Transverse colon (tissue), 4 donors: ENCODE data around the gene ATP5PO. TPM values are rescaled to one million over a fixed set of nuclear protein-coding genes. Genes with fewer than 3 reads are reported as not detected.
"Not testable (repeated sequence)": the region's sequence is repeated elsewhere in the genome, so short reads cannot be mapped to it uniquely, and the experiment has no call there.

ENCODE experiments used
- DNase-seq: peaks from one replicate; pipeline ENCODE4 v3.0.0-alpha.2; 2019
- H3K27ac ChIP-seq, 4 donors: fragments of 200-600 bp; sonication (generic); 2 replicates each; pipeline ENCODE4 v1.5.1; 2016 to 2018; ENCODE audit warnings: inconsistent platforms in 4 of 4
- H3K27me3 ChIP-seq: fragments of 200-600 bp; sonication (generic); 2 replicates; pipeline ENCODE4 v1.5.1; 2017; ENCODE audit warnings: inconsistent platforms
- H3K36me3 ChIP-seq, 4 donors: fragments of 200-600 bp; sonication (generic); 2 replicates each; pipeline ENCODE4 v1.5.1; 2017 to 2019; ENCODE audit warnings: inconsistent platforms in 4 of 4
- H3K4me1 ChIP-seq, 4 donors: fragments of 200-600 bp; sonication (generic); 2 replicates each; pipeline ENCODE4 v1.5.1; 2017 to 2020; ENCODE audit warnings: inconsistent platforms in 4 of 4
- H3K4me3 ChIP-seq, 4 donors: fragments of 200-600 bp; sonication (generic); 1 replicate in 1 of 4; 2 replicates in 3 of 4; pipeline versions ENCODE4 v1.5.1 to v1.6.1; 2017 to 2019; ENCODE audit warnings: inconsistent platforms in 4 of 4
- H3K9me3 ChIP-seq, 2 donors: fragments of 200-600 bp; sonication (generic); 2 replicates each; pipeline ENCODE4 v1.5.1; 2017 to 2019; ENCODE audit warnings: inconsistent platforms in 2 of 2
- CTCF ChIP-seq, 5 experiments: fragments of 200-600 bp in 3 of 5; fragments of 450-650 bp in 2 of 5; sonication (generic) in 3 of 5; IDR thresholded peaks; 1 replicate in 2 of 5; 2 replicates in 3 of 5; pipeline ENCODE4 v1.5.1; 2016 to 2017; ENCODE audit warnings: antibody characterized with exemption in 5 of 5, inconsistent platforms in 3 of 5, mild to moderate bottlenecking in 2 of 5, moderate library complexity in 1 of 5
- EP300 ChIP-seq: sonication (generic); formaldehyde crosslinking; IDR thresholded peaks from one replicate; pipeline ENCODE4 v1.6.1; 2017; ENCODE audit warnings: antibody characterized with exemption, low read depth
- POLR2A ChIP-seq: fragments of 450-650 bp; IDR thresholded peaks from one replicate; pipeline ENCODE4 v1.6.1; 2016; ENCODE audit warnings: antibody characterized with exemption, mild to moderate bottlenecking, moderate library complexity
- POLR2AphosphoS5 ChIP-seq, 3 donors: sonication (generic); formaldehyde crosslinking; IDR thresholded peaks; one replicate each; pipeline ENCODE4 v1.6.1; 2016; ENCODE audit warnings: antibody characterized with exemption in 3 of 3
- WGBS, 2 donors: methylation state at CpG; one replicate each; pipeline ENCODE4 v1.1.5; 2018; ENCODE audit warnings: low coverage in 1 of 2; 5-methylcytosine and 5-hydroxymethylcytosine counted together
- in situ Hi-C, 4 donors: fragments of 200-750 bp; cut with MboI; loops; one replicate each; pipeline versions ENCODE4 v1.15.0 to v1.15.1; 2017; ENCODE audit warnings: low sequenced_read_pairs in 3 of 4, low pct_ligation_motif_present in 1 of 4, low pct_unique_long_range_greater_than_20kb in 1 of 4
- intact Hi-C: fragments of 100-400 bp; cut with DNase I; formaldehyde crosslinking; loops from one replicate; pipeline ENCODE4 v1.15.1; 2023; ENCODE audit warnings: low total_unique reads
- total RNA-seq, 4 donors: library from RNA; depleted of rRNA; stranded (reverse); fragments of >200 nt; gene quantifications; one replicate each; pipeline ENCODE4 v1.1.0, GENCODE V29; 2016

The ATP5PO gene
- total RNA-seq, 4 donors from 2014 or later: 65.1 to 375 (median 193) TPM

DNA sequence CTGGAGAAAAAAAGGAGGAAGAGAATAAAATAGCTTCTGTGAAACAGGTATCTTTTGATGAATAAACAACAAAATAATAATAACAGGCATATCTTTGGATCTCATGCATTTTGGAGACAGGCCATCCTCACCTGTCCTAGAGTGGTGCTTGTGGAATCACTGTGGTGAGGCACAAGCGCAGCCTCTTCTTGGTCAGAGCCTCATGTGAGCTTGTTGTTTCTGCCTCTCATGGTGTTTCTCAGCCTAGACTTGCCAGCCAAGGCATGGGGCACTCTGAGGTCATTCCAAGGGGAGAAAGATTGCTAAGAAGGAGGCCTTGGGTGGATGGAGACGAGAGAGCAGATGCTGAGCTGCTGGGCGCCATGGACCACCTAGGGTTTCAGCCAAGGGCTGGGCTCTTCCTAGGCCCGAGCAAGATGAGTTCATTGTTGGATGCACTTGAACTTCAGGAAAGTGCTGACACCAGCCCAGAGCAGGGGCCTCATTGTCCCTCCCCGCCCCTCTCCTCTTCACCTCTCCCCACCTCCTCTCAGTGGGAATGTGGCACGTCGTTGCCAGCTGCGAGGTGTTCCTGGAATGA lies 49.5 kb downstream of the ATP5PO start:
- 78 to 90% methylated on average over 2 to 8 of the region's 8 CpGs for WGBS, 2 donors
- Histone ChIP-seq H3K36me3 (no peaks in the 10 kb centered on the region), H3K4me1 (no peaks in the 10 kb centered on the region), H3K9me3 (no peaks in the 10 kb centered on the region), H3K4me3 (no peak overlapping the region), H3K27ac (no peak overlapping the region), H3K27me3 (no peaks in the 10 kb centered on the region)
- in situ Hi-C loops: no loop called here
- TF ChIP-seq CTCF (IDR thresholded peaks at IDR 0.05) (no peak), POLR2AphosphoS5 (IDR thresholded peaks at IDR 0.05) (no peak), POLR2A (no peak)
- intact Hi-C loops: no loop called here
- DNase-seq: no peak

- Histone ChIP-seq H3K27ac (no peak overlapping the region), H3K9me3 (no peaks in the 10 kb centered on the region), H3K4me3 (no peak overlapping the region), H3K27me3 (no peaks in the 10 kb centered on the region), H3K4me1 (no peaks in the 10 kb centered on the region), H3K36me3 (no peaks in the 10 kb centered on the region)
- in situ Hi-C loops (no loop called here), intact Hi-C loops (no loop called here)
- WGBS, 2 donors: 94% methylated on average over 9 of the region's 9 CpGs; no CpG with 5 or more reads in 1 of the 2 donors
- TF ChIP-seq EP300: no peak
- TF ChIP-seq POLR2A: no peak
- TF ChIP-seq CTCF (IDR thresholded peaks at IDR 0.05): no peak
- TF ChIP-seq POLR2AphosphoS5 (IDR thresholded peaks at IDR 0.05): no peak
- no peak for DNase-seq
Measured at GRCh38 chr21:33865176-33865575, 50.4 kb downstream of the ATP5PO start.

- intact Hi-C loops (no loop called here), in situ Hi-C loops (no loop called here)
- no peak for DNase-seq
- no peaks in the 10 kb centered on the region for H3K9me3 ChIP-seq
- TF ChIP-seq EP300: no peak
- no peak for TF ChIP-seq POLR2AphosphoS5 (IDR thresholded peaks at IDR 0.05)
- TF ChIP-seq CTCF (IDR thresholded peaks at IDR 0.05): no peak
- no peak for TF ChIP-seq POLR2A
- WGBS, 2 donors: 67% methylated on average over 1 of the region's 1 CpG; no CpG with 5 or more reads in 1 of the 2 donors
- no peak overlapping the region for H3K27ac ChIP-seq
- H3K4me1 ChIP-seq: no peaks in the 10 kb centered on the region
- H3K4me3 ChIP-seq: no peak overlapping the region
- H3K36me3 ChIP-seq: no peaks in the 10 kb centered on the region
- H3K27me3 ChIP-seq: no peaks in the 10 kb centered on the region
Measured at GRCh38 chr21:33864150-33864549, 51.5 kb downstream of the ATP5PO start.

- H3K4me3 ChIP-seq, H3K27me3 ChIP-seq, in situ Hi-C loops, H3K4me1 ChIP-seq, H3K27ac ChIP-seq, DNase-seq, intact Hi-C loops, H3K36me3 ChIP-seq, H3K9me3 ChIP-seq: not testable (repeated sequence)
- WGBS, 2 donors: 95% methylated on average over 4 to 8 of the region's 8 CpGs
Measured at GRCh38 chr21:33863191-33863590, 52.4 kb downstream of the ATP5PO start.

DNA sequence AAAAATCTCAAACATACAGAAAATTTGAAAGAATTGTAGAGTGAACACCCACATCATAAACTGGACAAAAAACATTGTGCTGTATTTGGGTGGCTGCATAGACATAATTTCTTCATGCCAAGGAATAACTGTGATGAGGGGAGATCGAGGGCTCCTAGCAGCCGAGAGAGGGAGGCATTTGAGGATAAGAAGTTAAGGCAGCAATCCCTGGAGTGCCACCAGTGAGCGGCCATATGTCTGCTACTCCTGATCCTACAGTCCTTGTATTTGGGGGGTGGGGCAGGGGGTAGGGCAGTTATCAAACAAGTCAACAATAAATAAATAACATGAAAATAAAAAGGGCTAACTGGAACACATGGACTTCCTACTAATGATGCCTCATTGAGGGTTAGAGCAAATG lies 54.5 kb downstream of the ATP5PO start:
- no peaks in the 10 kb centered on the region for H3K4me1 ChIP-seq
- intact Hi-C loops (no loop called here), in situ Hi-C loops (no loop called here)
- no peak overlapping the region for H3K4me3 ChIP-seq
- no peak overlapping the region for H3K27ac ChIP-seq
- no peaks in the 10 kb centered on the region for H3K27me3 ChIP-seq
- H3K9me3 ChIP-seq: no peaks in the 10 kb centered on the region
- TF ChIP-seq POLR2A: no peak
- no peak for TF ChIP-seq CTCF (IDR thresholded peaks at IDR 0.05)
- no peak for TF ChIP-seq POLR2AphosphoS5 (IDR thresholded peaks at IDR 0.05)
- TF ChIP-seq EP300: no peak
- WGBS, 2 donors: 87 to 90% methylated on average over 3 of the region's 3 CpGs
- no peak for DNase-seq
- no peaks in the 10 kb centered on the region for H3K36me3 ChIP-seq
